T-helper 2 cell treated with Interferon-gamma antibody and Interleukin-4, amounts not matched to agents 100 ng/mL and 5 ng/mL, for 36 hours (primary cell): ENCODE results near the gene ATP8A2. TPM values are rescaled to one million over a fixed set of nuclear protein-coding genes. Genes with fewer than 3 reads are reported as not detected.
"Not testable (repeated sequence)": the region's sequence is repeated elsewhere in the genome, so short reads cannot be mapped to it uniquely, and the experiment has no call there.

Experiments used
- intact Hi-C: fragments of 100-400 bp; cut with micrococcal nuclease; formaldehyde crosslinking; loops from one replicate; pipeline ENCODE4 v1.15.1; 2023
- total RNA-seq: library from RNA; stranded (reverse); gene quantifications from 2 replicates; pipeline ENCODE4 v1.2.3, GENCODE V29; 2022

Gene ATP8A2
- total RNA-seq, 1 donor from 2014 or later, result 0.50 TPM

DNA sequence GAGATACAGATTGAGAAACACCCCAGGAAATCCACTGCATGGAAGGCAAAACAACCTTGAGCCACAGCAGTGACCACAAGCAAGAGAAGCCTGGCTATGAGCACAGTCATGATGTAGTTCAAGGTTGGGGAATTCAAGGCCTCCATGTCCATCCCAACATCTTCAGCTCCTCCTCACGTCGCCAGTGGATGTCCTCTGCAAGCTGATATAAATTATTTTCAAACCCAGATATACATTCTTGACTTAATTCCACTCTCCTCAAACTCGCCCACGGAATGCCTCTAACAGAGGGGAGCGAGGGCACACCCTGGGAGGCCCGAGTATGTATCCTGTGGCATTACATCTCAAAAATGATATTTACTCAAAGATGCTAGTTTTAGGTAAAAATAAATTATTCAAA lies 574.5 kb downstream of the ATP8A2 start:
- intact Hi-C loops, result no loop called here

DNA sequence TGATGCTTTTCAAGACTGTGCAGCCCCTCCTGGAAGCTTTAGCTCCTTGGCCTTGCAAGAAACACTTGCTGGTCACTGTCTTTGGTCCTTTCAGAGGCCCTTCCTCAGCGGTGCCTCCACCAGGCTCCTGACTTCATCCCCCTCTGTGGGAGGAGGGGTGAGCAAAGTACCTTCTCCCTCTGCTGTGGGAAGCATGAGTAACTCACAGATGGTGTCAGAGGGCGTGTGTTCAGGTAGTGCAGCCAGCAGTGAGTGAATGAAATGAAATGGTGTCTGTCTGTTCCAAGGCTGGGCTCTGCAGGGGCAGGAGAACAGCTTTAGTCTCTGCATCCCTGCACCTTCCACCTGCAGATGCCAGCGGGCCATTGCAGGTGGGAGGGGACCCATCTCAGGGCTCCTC lies 577.1 kb downstream of the ATP8A2 start:
- intact Hi-C loops, result no loop called here

DNA sequence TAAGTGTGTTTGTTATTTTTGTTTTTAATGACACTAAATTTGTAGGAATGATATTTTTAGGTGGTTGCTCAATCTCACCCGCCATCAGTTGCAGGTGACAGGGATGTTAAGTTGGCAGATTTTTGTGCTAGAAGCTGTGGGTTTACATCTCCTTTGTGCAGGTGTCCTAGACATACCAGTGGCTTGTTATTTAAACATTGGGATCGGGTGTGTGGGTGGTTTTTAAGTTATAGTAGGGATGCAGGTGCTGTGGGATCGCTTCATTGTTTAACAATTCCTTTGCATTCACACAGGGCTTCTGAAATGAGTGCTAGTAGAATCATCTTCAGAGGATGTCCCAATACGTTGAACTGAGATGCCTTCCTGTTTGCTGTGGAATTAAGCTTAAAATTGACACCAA lies 580.1 kb downstream of the ATP8A2 start:
- intact Hi-C loops, result no loop called here

DNA sequence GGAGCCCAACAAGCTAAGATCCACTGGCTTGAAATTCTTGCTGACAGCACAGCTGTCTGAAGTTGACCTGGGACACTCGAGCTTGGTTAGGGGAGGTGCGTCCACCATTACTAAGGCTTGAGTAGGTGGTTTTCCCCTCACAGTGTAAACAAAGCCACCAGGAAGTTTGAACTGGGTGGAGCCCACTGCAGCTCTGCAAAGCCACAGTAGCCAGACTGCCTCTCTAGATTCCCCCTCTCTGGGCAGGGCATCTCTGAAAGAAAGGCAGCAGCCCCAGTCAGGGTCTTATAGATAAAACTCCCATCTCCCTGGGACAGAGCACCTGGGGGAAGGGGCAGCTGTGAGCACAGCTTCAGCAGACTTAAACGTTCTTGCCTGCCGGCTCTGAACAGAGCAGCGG lies 582.3 kb downstream of the ATP8A2 start:
- intact Hi-C loops, result not testable (repeated sequence)

DNA sequence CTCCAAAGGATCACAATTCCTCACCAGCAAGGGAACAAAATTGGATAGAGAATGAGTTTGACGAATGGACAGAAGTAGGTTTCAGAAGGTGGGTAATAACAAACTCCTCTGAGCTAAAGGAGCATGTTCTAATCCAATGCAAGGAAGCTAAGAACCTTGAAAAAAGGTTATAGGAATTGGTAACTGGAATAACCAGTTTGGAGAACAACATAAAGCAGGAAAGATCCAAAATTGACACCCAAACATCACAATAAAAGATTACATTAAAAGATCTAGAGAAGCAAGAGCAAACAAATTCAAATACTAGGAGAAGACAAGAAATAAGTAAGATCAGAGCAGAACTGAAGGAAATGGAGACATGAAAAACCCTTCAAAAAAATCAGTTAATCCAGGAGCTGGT lies 583.2 kb downstream of the ATP8A2 start:
- intact Hi-C loops, result loop anchor here (5.0 kb wide), 1 partner anchor 53 kb away; no protein-coding TSS in a partner anchor

DNA sequence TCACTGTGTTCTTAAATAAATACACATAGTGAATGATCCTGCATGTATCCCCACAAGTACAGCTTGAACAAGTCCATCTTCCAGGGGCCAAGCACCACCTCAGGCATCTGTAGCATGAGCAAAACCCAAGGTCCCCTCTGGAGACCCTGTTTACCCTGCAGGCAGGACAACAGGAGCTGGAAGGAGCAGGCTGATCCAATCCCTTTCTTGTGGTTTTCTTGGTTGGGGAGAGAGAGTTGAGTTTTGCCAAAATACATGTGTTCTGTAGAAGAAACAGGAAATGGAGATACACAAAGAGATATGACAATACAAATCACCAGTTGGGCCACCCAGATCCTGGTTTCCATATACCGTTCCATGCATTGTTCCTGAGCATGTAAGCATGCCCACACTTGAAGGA lies 587.2 kb downstream of the ATP8A2 start:
- intact Hi-C loops, result loop anchor here (5.0 kb wide), 1 partner anchor 57 kb away; no protein-coding TSS in a partner anchor

DNA sequence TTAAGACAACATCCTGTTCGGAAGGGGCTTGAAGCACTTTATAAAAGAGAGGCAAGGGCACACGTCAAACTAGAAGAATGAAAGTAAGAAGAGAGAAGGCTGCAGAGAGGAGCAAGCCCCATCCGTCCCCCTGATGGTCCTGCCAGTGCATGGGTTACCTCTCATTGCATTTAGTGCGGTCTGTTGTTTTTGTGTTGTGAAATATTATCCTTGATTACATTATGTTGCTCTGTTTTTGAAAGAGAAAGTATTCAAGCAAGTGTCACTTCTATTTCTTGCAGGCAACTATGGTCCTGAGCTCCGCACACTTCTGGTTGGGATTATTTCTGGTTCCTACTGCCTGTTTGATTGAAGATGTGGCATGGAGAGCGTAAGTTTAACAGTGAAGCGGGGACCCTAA lies 589.5 kb downstream of the ATP8A2 start:
- intact Hi-C loops, result no loop called here

DNA sequence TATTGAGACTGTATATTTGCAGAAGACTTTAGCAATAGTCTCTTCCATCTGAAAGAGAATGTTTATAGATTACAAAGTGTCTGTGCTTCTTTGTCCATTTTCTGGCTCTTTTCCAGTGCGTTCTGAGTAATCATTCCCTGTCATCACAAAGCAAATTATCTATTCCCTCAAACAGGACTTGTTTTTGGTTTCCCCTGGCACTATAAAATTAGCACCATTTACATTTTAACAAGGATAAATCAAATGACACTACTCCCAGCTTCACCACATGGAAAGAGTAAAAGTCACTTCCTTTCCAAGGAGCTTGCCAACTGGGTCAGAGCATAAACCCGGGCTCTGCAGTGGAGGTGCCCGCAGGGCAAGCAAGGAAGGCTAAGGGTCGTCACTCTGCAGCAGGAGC lies 591.9 kb downstream of the ATP8A2 start:
- intact Hi-C loops, result no loop called here

DNA sequence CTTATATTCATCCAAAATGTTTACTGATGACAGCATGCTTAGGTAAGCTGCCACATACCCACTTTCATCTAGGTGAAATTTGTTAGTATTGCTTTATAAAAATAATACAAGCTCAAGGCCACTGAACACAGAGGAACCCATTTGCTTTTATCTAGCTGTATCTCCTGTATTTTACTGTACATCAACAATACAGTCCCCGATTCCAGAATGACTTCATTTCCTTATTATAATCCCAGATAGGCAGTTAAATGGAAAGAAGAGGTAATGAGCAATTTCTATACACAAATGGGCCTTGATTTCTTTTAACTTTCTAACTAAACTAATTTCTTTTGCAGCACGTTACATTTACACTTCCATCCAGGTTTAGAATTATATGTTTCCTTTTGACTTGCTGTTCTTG lies 593.8 kb downstream of the ATP8A2 start:
- intact Hi-C loops, result no loop called here

DNA sequence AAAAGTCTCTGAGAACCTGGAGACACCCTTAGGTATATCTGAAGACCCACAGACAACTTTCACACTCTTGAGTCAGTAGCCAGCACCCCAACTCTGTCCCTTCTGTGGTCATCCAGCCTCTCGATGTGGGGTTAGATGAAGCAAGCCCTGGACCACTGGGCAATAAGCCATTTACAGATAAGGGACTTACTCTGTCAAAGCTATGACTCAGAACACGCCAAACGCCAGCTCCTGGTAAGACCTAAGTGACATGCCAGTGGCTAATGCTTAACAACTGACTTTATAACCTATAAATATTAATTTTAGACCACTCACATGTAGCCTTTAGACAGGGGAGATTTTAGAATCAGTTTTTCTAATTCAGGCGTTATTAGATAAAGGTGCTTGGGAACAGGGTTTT lies 594.3 kb downstream of the ATP8A2 start:
- intact Hi-C loops, result no loop called here

DNA sequence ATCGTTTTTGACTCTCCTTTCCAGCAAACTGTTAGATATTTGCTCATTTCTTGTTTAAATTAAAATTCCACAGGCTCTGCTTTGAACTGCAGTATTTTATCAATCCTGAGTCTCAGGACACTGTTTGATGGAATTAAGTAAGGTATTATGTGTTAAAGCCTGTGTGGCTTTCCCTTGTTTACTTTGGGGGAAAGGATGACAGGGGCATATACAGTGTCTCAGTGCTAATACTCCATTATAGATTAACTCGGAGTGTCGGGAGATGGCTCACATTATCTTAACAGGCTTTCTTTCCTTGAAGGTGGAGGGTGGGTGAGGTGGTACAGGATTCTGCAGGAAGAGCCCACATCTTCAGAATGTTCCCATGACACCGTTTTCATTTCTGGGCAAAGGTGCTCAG lies 595.4 kb downstream of the ATP8A2 start:
- intact Hi-C loops, result no loop called here

DNA sequence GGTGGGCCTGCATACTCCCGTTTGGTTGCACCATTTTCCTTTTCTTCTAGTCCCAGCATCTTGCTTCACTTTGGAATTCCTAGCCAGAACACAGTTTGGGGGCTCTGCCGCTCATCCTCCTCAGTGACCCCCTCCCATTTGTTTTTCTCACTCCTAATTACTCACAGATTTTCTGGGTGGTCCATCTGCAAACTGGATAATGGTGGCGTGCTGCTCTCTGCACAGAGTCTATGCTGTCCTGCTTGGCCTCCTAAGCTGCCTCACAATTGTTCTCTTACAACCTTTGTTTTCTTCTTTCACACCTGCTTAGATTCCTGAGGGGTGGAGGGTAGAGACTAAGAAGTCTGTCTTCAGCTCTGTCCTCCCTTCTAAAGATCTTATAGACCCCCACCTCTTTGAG lies 599.3 kb downstream of the ATP8A2 start:
- intact Hi-C loops, result loop anchor here (5.0 kb wide), 3 partner anchors 69 to 124 kb away; partner anchors contain the start of gene SHISA2

DNA sequence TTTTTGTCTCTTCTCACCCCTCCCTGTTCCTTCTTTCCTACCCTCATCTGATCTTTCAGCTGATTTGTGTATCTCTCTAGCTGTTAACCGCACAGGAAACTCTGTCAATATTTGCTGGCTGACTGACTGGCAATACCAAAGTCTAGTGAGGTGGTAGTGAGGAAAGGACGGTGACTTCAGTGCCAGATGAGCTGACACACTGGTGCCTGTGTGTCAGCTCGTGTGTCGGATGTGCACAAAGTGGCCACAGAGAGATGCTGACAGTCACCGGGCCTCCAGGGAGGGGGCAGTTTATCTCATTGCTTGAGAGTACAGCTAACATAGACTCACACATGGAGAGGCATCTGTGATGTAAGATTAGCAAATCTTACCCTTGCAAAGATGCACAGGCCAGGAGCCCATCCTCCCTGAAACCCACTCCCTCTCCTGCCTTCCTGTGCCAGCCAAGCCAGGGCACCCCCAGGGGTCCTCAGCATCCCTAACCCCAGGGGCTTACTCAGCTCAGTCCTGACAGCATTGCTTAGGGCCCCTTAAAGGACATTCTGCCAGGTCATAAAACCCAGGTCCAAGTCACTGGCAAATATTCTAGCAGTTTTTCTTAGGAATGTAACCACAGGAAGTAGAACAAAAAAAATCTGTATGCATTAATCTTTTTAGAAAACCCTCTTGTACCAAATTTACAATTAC lies 599.8 kb downstream of the ATP8A2 start:
- intact Hi-C loops, result loop anchor here (5.0 kb wide), 3 partner anchors 69 to 124 kb away; partner anchors contain the start of gene SHISA2

DNA sequence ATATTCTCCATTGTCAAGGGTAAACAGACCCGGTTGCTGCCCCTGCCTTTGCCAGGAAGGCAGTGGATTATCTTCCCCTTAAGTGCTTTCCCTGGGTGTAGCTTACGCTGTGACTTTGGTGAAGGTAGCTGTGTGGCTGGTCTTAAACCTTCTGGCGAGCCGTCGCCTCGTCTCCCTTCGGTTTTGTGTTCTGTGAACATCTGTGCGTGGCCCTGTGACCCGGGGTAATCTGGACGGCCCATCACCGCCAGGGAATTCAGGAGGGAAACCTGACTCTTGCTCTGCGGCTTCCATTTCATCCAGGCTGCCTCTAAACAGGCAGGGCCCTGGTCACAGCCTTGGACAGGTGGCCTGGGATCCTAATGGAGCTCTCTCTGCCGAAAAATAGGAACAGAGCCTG lies 601.3 kb downstream of the ATP8A2 start:
- intact Hi-C loops, result loop anchor here (5.0 kb wide), 3 partner anchors 71 to 126 kb away; partner anchors contain the start of gene SHISA2

DNA sequence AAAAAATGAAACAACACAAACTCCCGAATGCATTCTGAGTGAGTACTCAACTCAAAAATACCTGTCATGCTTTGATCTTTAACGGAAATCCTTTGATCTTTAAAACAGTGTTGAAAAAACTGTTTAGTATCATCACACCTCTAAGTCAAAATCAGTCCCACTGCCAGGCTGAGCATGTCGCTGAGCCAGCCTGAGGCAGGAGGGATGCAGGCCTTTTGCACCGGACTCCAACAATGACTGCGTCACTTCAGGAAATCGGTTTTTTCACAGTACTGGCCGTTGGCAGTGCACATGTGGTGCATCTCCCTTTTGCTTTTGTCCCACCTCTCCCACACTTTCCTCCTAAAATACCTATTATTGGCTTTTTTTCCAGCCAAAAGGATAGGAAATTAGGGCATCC lies 601.8 kb downstream of the ATP8A2 start:
- intact Hi-C loops, result loop anchor here (5.0 kb wide), 3 partner anchors 71 to 126 kb away; partner anchors contain the start of gene SHISA2

DNA sequence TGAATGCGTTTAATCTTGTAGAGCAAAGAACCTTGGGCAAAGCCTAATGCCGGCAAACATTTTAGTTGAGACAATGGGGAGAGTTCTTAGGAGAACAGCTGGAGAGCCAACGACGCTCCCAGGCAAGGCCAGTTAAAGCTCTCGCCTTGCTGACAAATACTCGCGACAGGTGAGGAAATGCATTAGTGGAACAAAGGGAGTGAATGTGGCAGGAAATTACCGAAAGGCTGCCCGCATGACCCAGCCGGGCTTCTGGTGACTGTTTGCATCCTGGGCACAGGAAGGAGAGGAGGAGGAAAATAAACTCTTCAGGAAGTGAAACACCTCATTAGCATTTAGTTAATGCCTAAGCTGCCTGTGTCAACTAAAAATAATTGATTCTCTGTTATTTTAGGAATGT lies 605.4 kb downstream of the ATP8A2 start:
- intact Hi-C loops, result no loop called here

DNA sequence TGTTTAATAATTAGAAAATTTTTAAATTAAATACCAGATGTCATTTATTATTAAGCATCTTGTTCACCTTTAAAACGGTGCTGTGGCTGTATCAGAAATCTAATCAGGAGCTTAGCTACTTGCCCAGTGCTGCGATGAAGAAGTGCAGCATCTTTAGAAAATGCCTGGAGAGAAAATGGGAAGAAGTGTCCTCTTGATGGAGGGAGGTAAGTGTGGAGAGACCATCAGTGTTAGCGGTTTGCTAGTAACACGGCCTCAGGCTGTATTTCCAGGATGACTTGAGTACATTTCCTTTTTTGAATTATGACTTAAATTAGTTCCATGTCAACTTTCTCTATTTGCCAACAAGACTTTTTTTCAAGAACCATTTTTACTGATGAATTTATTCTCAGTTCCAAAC lies 605.9 kb downstream of the ATP8A2 start:
- intact Hi-C loops, result no loop called here

DNA sequence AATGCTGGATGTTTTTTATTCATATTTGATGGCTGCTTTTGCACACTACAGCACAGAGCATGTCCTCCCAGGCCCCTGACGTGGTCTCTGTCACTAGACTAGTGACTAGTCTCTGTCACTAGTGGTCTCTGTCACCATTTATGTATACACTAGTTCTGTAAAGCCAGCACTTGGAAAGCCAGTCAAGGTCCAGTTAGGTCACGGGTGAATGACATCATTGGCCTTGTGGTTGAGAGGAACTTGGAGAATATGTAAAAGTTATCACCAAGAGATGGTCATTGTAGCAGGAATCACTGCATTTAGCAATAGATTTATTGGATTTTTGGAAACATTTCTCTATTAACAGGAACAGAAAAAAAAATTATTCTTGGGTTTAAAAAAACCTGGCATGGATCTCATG lies 607.2 kb downstream of the ATP8A2 start:
- intact Hi-C loops, result no loop called here

DNA sequence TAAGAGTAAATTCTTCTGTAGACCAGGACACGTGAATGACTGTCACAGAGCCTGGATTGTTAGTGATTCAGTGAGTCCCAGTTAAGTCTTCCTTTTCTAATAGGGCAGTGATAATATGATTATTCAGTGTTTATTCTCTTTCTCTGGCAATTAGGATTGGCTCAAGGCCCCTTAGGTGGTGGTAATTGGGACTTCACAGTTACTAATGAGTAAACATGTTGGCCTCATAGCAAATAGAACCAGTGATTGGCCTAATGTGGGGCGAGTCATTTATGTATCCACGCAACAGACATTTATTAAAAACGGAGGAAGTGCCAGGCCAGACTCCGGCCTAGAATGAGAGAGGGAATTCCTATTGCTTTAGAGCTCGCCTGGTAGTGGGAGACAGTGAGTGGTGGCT lies 607.6 kb downstream of the ATP8A2 start:
- intact Hi-C loops, result no loop called here

DNA sequence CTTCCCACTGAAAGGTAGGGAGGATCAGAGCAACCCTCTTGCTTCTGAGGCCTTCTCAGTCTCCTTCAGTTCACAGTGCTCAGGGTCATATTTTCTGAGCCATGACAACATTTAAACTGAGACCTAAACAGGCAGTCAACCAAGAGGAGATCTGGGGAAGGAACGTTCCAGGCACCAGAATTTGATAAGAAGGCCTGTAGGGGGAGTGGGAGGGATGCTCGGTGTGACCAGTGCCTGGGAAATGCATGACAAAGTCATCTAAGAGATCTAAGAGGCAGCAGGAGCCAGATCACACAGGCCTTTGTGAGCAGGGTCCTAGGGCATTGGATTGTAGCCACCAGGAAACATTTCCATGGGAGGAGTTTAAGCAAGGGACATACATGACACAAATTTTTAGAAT lies 608.5 kb downstream of the ATP8A2 start:
- intact Hi-C loops, result no loop called here

DNA sequence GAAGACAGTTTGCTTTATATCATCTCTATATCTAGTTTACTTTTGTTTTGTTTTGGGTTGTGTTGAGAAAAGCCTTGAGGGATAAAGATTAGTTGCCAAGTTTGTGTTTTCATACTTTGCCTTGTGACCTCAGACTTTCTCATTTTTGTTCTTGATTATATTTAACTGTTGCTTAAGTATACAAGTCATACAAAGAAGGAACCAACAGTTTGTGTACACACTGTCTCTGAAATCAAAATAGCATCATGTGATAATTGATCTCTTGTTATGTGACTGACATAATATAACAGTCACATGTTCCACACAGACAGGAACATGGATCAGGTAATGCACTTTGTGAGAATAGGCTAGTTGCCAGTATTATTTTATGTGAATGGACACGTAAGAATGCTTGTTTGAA lies 609.3 kb downstream of the ATP8A2 start:
- intact Hi-C loops, result no loop called here

DNA sequence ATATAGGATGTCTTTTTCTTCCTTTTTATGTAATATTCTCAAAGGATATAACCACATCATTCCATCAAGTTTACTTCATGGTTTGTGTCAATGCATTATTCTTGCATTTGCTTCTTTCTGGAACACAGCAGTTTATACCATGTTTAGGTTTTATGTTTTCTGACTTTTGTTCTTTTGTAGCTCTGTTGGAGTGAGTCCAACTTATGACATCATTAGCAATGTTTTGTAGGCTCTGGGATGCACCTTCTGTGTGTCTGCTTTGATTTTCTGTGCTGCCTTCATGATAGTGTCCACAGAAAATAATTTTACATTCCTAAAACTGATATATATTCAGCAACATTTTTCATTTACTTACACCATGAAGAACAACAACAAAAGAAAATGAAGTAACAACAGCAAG lies 611.1 kb downstream of the ATP8A2 start:
- intact Hi-C loops, result no loop called here

DNA sequence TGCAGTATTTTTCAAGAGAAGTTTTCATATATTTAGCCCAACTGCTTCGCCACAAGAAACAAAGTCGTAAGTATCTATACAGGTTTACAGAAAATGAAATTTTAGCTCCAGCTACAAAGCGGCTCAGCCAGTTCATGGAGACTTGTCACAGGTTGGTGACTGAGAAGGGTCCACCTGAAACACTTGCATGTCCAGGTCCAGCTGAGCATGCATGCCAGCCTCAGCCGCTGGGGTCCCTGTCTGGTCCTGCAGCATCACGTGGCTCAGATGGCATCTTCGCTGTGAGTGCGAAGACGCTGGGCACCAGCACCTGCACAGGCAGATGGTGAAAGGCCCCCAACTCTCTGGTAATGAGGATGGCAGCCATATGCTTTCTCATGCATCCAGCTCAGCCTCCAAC lies 616.2 kb downstream of the ATP8A2 start:
- intact Hi-C loops, result no loop called here
